Astrocyte of the hippocampus (primary cell): ENCODE results near the gene CTSC.

Experiments
- DNase-seq: peaks from one replicate; pipeline ENCODE4 v3.0.0; 2011; ENCODE audit warnings: low read depth, low spot score

The CTSC gene

DNA sequence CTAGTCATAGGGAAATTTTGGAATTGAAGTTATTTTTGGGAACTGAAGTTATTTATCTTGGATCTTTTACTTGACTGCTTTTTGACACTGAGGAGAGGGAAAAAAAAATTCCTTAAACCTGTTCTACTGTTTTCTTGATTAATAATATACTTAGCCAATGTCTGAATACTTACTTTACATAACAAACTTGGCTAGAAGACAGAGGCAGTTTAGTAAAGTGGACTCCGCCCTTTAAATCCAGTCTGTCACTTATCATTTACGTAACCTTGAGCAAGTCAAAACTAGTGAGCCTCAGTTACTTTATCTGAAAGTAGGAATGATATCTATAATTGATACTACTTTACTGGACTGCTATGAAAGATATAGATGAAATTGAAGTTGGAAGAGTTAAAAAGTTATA is 19.5 kb downstream of the CTSC start:
- DNase-seq, result no peak

DNA sequence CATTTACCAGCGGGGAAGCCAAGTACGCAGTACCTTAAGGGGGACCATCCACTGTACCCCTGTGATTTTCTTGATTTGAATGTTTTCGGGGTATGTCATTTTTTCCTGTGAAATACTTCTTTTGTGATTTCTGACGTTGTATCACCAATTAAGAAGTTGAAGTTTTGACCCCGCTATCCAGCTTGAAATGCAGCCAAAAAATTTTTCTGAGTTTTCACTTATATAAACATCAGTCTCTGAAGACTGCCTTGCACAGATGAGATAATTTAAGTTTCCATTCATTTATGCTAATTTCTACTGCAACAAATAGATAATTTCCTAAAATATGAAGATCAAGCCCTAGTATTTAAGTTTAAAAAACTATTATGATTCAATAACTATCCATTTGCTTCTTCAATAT is 20.0 kb downstream of the CTSC start:
- no peak for DNase-seq

DNA sequence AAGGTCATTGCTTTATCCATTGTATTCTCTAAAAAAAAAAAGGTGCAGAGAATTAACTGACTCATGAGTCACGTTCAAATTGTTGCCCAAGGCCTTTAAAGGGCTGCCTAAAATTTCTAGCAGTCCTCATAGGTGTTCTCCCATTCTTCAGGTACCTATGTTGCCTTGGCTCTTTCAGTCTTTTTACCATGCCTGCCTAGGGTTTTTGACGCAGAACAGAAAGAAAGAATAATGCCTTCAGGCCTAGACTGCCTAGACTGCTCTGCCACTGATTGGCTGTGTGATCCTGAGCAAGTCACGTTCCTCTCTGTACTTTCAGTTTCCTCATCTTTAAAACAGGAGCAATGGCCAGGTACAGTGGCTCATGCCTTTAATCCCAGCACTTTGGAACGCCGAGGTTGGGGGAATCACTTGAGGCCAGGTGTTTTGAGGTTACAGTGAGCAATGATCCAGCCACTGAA is 21.5 kb downstream of the CTSC start:
- DNase-seq, result no peak

DNA sequence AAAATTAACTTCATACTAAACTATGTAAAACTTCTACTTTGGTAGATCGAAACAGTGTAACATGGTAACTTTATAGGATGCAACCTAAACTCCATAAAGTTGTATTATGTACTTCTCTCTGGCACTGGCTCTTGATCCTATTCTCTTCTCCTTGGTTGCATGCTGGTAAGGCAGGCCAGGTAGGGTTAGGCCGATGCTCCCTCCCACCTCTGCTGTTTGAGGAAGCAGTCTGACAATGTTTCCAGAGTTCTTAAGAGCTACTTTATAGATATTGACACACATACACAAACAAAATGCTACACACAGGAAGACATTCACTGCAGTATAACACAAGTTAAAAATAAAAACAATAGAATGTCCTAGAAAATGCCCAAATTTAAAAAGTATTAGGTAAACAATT is 22.5 kb downstream of the CTSC start:
- no peak for DNase-seq

DNA sequence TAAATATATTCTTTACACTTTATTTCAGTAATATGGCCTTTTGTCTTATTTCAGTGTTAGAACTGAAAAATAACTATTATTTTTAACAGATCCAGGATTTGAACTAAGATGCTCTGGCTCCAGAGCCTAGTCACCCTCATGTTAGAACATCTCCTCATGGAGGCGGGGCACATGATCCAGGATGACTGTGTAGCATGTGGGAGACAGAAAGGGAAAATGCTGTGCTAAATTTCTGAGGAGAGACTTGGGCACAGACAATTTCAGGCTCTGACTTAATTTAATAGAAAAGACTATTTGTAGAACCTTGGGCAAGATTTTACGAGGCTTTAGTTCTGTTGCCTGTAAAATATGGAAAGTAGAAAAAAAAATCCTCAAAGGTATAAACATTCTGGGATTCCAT is 24.1 kb downstream of the CTSC start:
- DNase-seq, result no peak

DNA sequence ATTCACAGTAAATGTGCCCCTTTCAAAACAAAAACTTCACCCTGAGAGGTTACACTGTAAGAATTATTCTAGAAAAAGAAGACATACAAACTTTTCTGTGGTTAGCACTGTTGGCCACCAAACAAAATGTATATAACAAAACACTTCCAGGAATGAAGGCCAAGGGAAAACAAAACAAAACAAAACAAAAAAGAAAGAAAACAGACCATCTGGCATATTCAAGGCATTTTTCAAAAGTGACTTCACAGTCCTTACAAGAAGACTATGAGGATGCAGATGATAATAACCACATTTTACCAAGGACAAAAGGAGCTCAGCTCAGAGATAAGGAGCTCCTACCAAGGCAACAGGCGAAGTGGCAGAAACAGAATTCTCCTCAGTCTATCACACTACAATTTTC is 24.9 kb downstream of the CTSC start:
- peak; percentile 42 for DNase-seq

DNA sequence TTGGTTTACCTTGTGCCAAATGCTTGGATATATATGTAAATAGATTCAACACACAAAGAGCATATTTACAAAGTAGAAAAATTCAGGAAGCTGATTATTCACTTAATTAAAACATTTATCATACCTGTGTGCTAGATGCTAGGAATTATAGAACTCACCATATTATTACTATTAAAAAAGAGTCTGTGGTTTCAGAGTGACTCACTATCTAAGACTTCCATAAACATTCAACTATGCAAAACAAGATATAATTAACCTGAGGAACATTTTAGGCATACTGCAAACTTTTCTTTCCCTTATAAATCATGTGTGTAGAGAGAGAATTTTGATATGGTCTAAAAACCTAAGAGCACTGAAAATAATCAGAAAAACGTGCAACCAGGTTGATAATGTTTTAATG is 27.3 kb downstream of the CTSC start:
- peak; percentile 38 for DNase-seq

DNA sequence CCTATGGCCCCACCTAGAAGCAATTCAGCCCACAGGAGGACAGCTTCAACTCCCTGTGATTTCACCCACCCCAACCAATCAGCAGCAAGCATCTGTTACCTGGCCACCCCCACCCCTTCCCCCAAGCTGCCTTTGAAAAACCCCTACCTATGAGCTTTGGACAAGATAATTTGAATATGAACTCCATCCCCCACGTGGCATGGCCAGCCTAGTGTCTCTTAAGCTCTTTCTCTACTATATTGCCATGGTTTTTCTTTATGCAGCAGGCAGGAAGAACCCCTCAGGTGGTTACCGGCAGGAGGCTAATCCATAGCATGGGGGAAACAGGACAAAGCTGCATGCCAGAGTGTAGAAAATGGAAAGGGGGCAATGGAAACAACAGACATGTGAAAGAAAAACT is 29.0 kb downstream of the CTSC start:
- DNase-seq, result no peak

DNA sequence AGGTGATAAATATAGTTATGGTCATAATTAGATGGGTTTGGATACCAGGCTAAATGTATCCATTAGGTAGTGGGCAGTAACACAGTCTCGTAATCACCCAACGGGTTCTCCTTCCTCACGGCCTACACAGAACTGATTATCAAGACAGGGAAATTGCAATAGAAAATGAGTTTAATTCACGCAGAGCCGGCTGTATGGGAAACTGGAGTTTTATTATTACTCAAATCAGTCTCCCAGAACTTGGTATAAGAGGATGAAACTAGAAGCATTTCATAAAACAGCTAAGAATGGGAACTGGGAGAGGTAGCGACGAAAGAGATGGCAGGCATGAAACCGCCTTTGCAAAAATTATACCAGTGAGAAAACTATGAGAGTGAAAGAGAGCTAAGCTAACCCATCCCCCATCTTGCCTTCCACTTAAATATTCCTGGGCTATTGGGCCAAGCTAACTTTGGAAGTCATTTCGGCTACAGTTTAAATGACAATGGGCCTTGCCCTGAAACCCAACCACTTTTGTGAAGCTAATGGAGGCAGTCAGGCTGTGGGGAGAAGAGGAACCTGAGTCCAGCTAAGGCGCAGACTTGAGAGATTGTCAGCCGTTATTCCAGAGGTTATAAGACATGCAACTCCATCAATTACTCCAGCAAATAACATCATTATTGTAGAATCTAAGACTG is 29.6 kb downstream of the CTSC start:
- no peak for DNase-seq

DNA sequence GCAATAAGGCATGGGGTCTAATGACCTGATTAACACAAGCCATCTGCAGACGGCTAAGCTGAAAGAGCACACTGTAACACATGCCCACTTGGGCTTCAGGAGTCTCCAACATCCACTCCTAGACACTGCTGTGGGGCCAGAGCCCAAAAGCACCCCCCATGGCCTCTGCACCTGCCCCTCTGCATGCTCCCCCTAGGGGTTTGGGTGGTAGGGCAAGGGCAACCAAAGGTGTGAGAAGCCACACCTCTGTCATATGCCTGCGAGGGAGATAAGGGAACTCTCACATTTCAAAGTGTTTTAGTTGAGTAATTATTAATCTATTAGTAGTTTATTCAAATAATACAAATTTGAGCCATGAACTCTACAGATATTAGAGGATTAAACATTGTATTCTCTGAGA is 30.8 kb downstream of the CTSC start:
- DNase-seq, result no peak

DNA sequence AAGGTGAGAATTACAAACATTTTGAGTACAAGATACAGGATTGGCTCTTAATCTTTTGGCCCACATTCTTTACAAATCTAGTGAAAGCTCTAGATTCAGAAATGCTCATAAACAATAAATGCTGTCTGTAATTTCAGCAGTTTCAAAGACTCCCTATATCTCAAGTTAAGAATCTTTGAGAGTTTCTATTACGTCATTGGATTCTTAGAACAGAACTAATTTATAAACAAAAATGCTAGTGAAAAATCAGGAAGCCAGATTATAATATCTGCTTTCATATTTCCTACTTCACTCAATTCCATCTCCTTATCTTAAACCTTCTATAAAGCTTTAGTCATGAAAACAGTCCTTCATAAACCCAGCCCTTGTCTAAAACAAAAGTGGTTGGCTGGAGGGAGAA is 32.1 kb downstream of the CTSC start:
- no peak for DNase-seq

DNA sequence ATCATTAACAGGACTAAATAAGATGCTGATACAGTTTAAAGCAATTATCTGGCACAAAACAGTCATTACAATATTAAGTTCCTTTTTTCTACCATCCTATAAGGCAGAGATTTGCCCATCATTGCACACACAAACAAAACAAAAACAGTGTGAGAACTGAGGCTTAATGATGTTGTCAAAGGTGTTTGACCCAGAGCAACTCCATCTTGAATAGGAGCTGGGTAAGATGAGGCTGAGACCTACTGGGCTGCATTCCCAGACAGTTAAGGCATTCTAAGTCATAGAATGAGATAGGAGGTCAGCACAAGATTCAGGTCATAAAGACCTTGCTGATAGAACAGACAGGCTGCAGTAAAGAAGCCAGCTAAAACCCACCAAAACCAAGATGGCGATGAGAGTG is 33.2 kb downstream of the CTSC start:
- no peak for DNase-seq

DNA sequence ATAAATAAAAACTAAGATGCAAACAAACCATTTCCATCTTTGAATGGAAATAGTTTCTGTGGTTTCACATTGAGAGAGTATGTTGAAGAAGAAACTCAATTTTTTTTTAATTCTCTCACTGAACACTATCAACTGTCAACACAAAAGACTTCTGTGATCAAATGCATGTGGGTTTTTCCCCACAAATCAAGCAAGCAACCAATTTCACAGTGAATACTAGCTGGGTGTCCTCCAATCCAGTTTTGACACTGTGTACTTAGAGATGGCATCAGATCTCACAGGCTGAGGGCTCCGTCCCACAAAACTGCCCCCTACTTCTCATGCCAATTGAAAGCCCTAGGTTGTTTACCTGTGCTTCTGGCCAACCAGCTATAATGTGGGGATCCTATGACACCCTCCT is 34.5 kb downstream of the CTSC start:
- no peak for DNase-seq

DNA sequence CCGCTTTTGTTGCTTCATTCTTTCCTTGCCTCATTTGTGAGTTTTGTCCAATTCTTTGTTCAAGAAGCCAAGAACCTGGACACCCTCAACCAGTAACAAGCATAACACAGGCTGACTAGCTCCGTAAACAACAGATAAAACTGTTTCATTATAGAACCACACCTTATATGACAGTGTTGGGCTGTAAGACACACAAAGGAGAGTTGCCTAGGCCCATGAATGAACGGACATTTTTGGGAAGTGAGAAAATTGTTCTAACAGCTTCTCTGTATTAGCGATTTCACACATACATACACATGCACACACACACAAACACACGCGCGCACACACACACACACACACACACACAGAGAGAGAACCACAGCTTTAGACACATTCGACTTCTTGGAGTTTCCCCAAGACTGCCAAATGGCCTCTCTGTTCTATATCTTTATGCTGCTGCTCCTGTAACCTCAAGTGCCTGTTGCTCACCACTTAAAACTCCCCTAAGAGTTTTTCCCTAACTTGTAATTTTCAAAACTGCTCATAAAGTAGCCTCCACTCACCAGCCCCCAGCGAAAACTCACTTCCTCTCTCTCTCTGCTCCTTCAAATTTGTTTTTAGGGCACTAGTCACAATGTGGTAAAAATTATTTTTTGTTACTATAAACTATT is 35.9 kb downstream of the CTSC start:
- peak; percentile 35 for DNase-seq

DNA sequence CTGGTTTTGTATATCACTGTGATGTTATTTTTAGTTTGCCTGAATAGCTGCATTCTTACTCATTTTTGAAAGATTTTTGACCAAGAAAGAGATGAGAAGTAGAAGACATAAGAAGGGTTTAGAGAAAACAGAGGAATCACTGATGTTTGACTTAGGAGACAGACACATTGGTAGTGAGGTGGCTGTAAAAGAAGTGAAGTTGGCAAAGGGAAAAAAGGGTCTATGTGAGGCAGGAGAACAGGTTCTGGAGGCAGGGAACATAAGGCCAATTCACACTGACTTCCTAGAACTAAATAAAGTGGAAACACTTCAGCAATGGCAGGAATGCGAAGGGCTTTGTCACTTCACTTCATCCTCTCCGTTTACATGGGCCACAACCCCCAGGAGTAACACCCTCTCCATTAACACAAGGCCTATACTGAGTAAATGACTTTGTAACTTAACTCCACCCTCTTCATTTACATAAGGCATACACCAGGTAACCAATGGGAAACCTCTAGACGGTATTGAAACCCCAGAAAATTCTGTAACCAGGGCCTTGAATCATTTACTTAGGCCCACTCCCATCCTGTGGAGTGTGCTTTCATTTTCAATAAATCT is 36.5 kb downstream of the CTSC start:
- no peak for DNase-seq

DNA sequence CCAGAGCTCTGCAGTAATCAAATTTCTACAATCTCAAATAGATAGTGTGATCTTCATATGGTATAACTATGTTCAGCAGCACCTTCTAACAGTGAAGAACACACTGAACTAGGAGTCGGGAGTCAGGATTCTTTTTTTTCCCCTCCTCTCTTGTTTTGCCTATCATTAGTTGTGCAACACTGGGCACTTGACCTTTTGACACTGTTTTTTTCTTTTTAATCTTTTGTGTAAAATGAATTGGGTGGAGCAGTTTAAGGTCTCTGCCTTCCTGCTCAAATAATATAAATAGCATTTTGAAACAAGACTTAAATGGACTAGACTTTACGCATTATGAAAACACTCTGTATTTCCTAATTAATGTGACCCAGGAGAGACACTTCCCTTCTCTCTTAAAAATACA is 39.7 kb downstream of the CTSC start:
- no peak for DNase-seq

DNA sequence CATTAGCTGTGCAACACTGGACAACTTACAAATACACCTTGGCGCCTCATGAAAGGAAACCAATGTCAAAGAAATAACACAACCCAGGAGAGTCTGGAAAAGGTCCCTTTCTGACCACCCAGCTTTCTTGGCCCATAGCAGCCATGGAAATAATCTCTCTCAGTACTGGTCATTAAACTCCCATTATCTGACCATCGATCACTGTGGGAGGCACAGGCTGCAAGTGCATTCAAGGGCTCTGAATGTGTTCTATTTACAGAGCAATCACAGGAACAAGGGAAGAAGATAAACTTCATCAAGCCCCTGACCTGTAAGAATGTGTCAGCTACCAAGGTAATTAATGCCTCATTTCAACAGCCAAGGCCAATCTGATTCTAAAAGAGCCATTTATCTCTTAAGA is 40.1 kb downstream of the CTSC start:
- DNase-seq, result peak; percentile 35

DNA sequence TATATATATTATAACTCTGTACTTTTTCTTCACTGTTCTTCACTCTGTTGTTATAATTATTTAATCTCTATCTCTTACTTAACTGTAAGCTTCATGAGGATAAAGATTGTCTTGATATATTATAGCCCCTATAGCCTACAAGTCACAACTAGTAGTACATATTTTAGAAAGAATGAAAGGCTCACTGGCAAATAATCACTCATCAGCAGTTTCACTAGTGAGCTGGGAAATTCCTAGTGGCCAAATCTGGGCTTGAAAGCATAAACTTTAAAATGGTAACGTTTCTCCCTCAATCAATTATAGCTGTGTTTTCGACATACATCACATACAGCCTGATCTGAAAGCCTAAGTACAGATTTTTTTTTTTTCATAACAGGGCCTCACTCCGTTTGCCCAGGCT is 42.5 kb downstream of the CTSC start:
- DNase-seq, result no peak

DNA sequence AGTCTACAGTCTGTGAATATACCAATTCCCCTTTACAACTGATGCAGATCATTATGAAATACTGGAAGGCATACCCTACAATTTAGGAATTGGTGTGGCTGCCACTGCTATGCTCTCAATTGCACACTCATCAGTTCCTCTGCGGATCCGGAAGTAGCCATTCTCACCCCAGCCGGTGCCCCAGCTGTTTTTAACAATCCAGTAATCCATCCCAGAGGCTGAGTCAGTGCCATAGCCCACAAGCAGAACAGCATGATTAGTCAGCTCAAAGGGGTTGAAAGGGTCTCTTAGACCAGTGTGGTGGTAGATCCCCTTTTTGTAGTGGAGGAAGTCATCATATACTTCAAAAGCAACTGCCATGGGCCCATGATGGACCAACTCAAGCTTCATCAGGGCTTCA is 43.6 kb downstream of the CTSC start:
- DNase-seq, result no peak

DNA sequence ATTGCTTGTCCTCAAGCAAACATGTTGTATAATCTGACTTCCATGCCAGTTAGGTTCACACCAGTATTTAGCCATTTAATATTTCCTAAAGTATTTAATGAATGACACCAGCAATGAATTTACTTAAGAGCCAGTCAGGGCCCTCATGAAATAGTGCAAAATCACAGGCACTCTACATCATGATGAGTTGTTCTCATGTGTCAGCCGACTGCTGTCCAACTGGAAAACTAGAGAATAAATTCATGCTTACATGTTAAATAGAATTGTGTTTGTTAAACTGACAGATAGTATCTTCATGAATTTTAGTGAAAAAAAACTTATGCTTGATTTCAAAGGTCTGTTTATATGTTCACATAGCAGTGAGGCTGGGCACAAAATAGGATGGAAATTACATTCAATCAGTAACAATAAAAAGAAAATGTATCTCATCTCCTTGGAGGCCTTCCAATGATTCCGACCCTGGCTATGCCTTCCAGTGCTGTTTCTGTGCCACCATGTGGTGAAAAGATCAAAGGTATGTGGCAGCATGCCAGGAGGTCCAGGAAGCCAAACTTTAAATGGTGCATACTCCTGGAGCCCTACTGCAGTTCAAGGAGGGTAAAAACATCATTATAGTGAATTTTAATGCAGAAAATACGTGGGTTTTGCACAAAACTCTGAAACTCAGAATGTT is 45.2 kb downstream of the CTSC start:
- DNase-seq, result peak; percentile 65

DNA sequence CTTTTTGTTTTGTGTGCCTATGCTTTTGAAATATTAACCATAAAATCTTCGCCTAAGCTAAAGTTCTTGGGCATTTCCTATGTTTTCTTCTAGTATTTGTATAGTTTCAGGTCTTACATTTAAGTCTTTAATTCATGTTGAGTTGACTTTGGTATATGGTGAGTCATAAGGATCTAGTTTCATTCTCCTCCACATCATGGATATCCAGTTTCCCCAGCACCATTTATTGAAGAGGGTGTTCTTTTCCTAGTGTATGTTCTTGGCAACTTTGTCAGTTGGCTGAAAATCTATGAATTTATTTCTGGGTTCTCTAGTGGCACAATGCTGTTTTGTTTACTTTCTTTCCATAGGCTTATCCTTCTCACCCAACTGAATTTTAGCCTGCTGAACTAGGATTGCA is 49.0 kb downstream of the CTSC start:
- no peak for DNase-seq

DNA sequence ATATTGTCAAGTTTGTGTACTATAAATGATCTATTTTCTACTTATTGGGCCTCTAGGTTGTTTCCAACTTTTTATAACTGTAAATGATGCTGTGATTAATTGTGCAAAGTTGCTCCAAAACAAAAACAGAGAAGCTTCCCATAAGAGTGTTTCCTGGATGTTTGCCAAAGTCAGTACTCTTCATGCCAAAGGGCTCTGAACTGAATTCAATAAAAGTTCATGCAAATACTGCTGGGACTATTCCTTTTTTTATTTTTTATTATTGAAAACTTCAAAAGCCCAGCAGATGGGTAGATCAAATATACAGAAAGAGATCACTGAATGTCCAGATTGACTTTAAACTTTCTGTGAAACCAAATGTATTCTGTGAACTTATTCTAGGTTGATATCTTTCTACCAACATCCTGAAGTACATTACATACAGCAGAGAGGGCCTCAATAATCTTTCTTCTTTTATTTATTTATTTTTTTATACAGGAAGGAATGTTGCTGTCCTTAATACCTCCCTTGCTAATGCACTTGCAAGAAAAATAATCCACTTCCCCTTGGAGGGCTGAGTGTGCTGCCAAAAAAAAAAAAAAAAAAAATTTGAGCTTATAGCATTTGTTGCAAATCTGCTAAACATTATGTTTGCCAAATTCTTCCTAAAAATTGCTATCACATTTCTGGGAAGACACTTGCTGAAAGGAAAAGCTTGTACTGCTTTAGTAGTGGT is 53.0 kb downstream of the CTSC start:
- peak; percentile 39 for DNase-seq
